Liver (tissue), 9 donors: ENCODE results near the gene EEA1. TPM values are rescaled to one million over a fixed set of nuclear protein-coding genes. Genes with fewer than 3 reads are reported as not detected.

ENCODE experiments used
- DNase-seq: peaks from one replicate; pipeline ENCODE4 v3.0.0-alpha.2; 2017; ENCODE audit warnings: low spot score
- H3K27ac ChIP-seq, 2 donors: one replicate each; pipeline ENCODE4 v1.7.0; 2013; ENCODE audit warnings: inconsistent platforms in 2 of 2, low read length in 2 of 2, control low read depth in 1 of 2, low read depth in 1 of 2, mild to moderate bottlenecking in 1 of 2
- H3K27me3 ChIP-seq, 4 donors: one replicate each; pipeline versions ENCODE4 v1.6.1 to v1.7.0; 2013; ENCODE audit warnings: low read length in 3 of 4, inconsistent platforms in 1 of 4, mild to moderate bottlenecking in 1 of 4, moderate library complexity in 1 of 4; ENCODE audit not compliant: control insufficient read depth in 4 of 4, insufficient read depth in 4 of 4
- H3K36me3 ChIP-seq, 4 donors: one replicate each; pipeline versions ENCODE4 v1.6.1 to v1.7.0; 2013; ENCODE audit warnings: low read length in 3 of 4, mild to moderate bottlenecking in 3 of 4, low read depth in 1 of 4, moderate library complexity in 1 of 4; ENCODE audit not compliant: control insufficient read depth in 4 of 4, insufficient read depth in 3 of 4
- H3K4me1 ChIP-seq, 4 donors: one replicate each; pipeline versions ENCODE4 v1.6.1 to v1.7.0; 2013; ENCODE audit warnings: low read length in 3 of 4, mild to moderate bottlenecking in 3 of 4, moderate library complexity in 1 of 4; ENCODE audit not compliant: control insufficient read depth in 4 of 4, insufficient read depth in 4 of 4
- H3K4me3 ChIP-seq, 3 donors: one replicate each; pipeline versions ENCODE4 v1.6.1 to v1.7.0; 2013; ENCODE audit warnings: low read length in 3 of 3, control low read depth in 1 of 3, low read depth in 1 of 3, mild to moderate bottlenecking in 1 of 3
- H3K9ac ChIP-seq, 2 donors: one replicate each; pipeline ENCODE4 v1.7.0; 2013; ENCODE audit warnings: low read length in 2 of 2, mild to moderate bottlenecking in 2 of 2, moderate library complexity in 2 of 2, control low read depth in 1 of 2, low read depth in 1 of 2
- H3K9me3 ChIP-seq, 4 donors: one replicate each; pipeline versions ENCODE4 v1.6.1 to v1.7.0; 2013; ENCODE audit warnings: low read length in 3 of 4; ENCODE audit not compliant: control insufficient read depth in 4 of 4
- EGR1 ChIP-seq, 2 donors: IDR thresholded peaks; 2 replicates each; pipeline ENCODE4 v1.6.1; 2016 to 2018; ENCODE audit warnings: antibody characterized with exemption in 2 of 2, low read depth in 2 of 2
- FOXA1 ChIP-seq: IDR thresholded peaks from 2 replicates; pipeline ENCODE4 v1.6.1; 2016; ENCODE audit warnings: antibody characterized with exemption
- FOXA2 ChIP-seq: IDR thresholded peaks from 2 replicates; pipeline ENCODE4 v1.6.1; 2016; ENCODE audit warnings: antibody characterized with exemption
- GABPA ChIP-seq, 2 donors: IDR thresholded peaks in 1 of 2; conservative IDR thresholded peaks in 1 of 2; 2 replicates each; pipeline ENCODE4 v1.6.1; 2016; ENCODE audit warnings: antibody characterized with exemption in 2 of 2, mild to moderate bottlenecking in 1 of 2, moderate library complexity in 1 of 2
- HNF4A ChIP-seq, 2 donors: conservative IDR thresholded peaks; 2 replicates each; pipeline ENCODE4 v1.6.1; 2016; ENCODE audit warnings: antibody characterized with exemption in 2 of 2, mild to moderate bottlenecking in 2 of 2
- HNF4G ChIP-seq: IDR thresholded peaks from 2 replicates; pipeline ENCODE4 v1.6.1; 2016; ENCODE audit warnings: antibody characterized with exemption
- JUND ChIP-seq, 2 donors: IDR thresholded peaks; 2 replicates each; pipeline ENCODE4 v1.6.1; 2016; ENCODE audit warnings: antibody characterized with exemption in 2 of 2
- NR2F2 ChIP-seq: IDR thresholded peaks from 2 replicates; pipeline ENCODE4 v1.6.1; 2016; ENCODE audit warnings: antibody characterized with exemption
- RAD21 ChIP-seq, 2 donors: IDR thresholded peaks; 2 replicates each; pipeline ENCODE4 v1.6.1; 2016; ENCODE audit warnings: antibody characterized with exemption in 2 of 2, mild to moderate bottlenecking in 2 of 2
- RXRA ChIP-seq, 2 donors: IDR thresholded peaks; 2 replicates each; pipeline ENCODE4 v1.6.1; 2017 to 2018; ENCODE audit warnings: antibody characterized with exemption in 2 of 2, mild to moderate bottlenecking in 1 of 2
- SP1 ChIP-seq: IDR thresholded peaks from 2 replicates; pipeline ENCODE4 v1.6.1; 2018; ENCODE audit warnings: antibody characterized with exemption, mild to moderate bottlenecking
- TAF1 ChIP-seq: conservative IDR thresholded peaks from 2 replicates; pipeline ENCODE4 v1.6.1; 2016; ENCODE audit warnings: antibody characterized with exemption, mild to moderate bottlenecking
- YY1 ChIP-seq: IDR thresholded peaks from 2 replicates; pipeline ENCODE4 v1.6.1; 2016; ENCODE audit warnings: antibody characterized with exemption, mild to moderate bottlenecking
- WGBS: extraction: QIAGEN DNeasy Blood & Tissue Kit; methylation state at CpG from one replicate; pipeline ENCODE4 v1.1.7; 2013; 5-methylcytosine and 5-hydroxymethylcytosine counted together
- polyA plus RNA-seq, 2 donors: library from polyadenylated mRNA; stranded (reverse) in 1 of 2; unstranded in 1 of 2; fragments of 200-250 nt in 1 of 2; fragments of >200 nt in 1 of 2; fragmentation: Nextera tagmentation in 1 of 2; extraction: Ambion mirVana in 1 of 2; gene quantifications; one replicate each; pipeline versions ENCODE4 v1.2.1 to v1.2.3, GENCODE V29; 2013 to 2015
- total RNA-seq, 2 donors: library from RNA; depleted of rRNA; stranded (reverse); fragments of >200 nt; gene quantifications; one replicate each; pipeline ENCODE4 v1.2.3, GENCODE V29; 2014
- TF ChIP-seq, protein P1 (sequence below): fragments of 150-350 bp; IDR thresholded peaks from 2 replicates; pipeline ENCODE4 v1.5.1; 2017; ENCODE audit warnings: improper control_type of control experiment, low read depth, low read length; ENCODE audit not compliant: missing input control
- TF ChIP-seq, protein P2 (sequence below): IDR thresholded peaks from 2 replicates; pipeline ENCODE4 v1.6.1; 2016; ENCODE audit warnings: antibody characterized with exemption
- TF ChIP-seq, protein P3 (sequence below): IDR thresholded peaks from 2 replicates; pipeline ENCODE4 v1.6.1; 2016; ENCODE audit warnings: antibody characterized with exemption
- TF ChIP-seq, protein P4 (sequence below): IDR thresholded peaks from 2 replicates; pipeline ENCODE4 v1.6.1; 2016; ENCODE audit warnings: antibody characterized with exemption, mild to moderate bottlenecking
- TF ChIP-seq, protein P5 (sequence below): IDR thresholded peaks from 2 replicates; pipeline ENCODE4 v1.6.1; 2016; ENCODE audit warnings: antibody characterized with exemption
- donor health status: healthy.
- donor health status: healthy.
- donor health status: healthy.
- donor health status: healthy.
- donor health status: healthy.

Gene EEA1
- total and polyA plus RNA-seq, 4 donors: 2.5 to 15.8 (median 9.1) TPM

DNA sequence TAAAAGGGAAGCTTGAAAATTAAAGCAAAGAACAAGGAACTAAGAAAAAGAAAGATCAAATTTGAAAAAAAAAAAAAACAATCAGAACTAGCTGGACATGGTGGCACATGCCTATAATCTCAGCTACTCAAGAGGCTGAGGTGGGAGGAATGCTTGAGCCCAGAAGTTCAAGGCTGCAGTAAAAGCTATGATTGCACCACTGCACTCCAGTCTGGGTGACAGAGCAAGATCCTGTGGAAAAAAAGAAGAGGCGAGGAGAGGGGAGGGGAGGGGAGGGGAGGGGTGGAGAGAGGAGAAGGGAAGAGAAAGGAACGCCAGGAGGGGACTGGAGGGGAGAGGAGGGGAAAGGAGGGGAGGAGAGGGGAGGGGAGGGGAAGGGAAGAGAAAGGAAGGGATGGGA, 43.0 kb downstream of the EEA1 start:
- 71% methylated on average over 2 of the region's 2 CpGs for WGBS
- Histone ChIP-seq H3K4me3 (no peak overlapping the region), H3K4me1 (no peaks in the 10 kb centered on the region), H3K9me3 (no peaks in the 10 kb centered on the region), H3K36me3 (peaks cover 0 to 9% (median 0%) of the 10 kb centered on the region in 4 donors), H3K9ac (no peak overlapping the region), H3K27me3 (no peaks in the 10 kb centered on the region), H3K27ac (no peak overlapping the region)
- no peak for DNase-seq
- no peak for TF ChIP-seq TAF1
- TF ChIP-seq SP1: no peak
- no peak for TF ChIP-seq YY1
- TF ChIP-seq, protein P1, sequence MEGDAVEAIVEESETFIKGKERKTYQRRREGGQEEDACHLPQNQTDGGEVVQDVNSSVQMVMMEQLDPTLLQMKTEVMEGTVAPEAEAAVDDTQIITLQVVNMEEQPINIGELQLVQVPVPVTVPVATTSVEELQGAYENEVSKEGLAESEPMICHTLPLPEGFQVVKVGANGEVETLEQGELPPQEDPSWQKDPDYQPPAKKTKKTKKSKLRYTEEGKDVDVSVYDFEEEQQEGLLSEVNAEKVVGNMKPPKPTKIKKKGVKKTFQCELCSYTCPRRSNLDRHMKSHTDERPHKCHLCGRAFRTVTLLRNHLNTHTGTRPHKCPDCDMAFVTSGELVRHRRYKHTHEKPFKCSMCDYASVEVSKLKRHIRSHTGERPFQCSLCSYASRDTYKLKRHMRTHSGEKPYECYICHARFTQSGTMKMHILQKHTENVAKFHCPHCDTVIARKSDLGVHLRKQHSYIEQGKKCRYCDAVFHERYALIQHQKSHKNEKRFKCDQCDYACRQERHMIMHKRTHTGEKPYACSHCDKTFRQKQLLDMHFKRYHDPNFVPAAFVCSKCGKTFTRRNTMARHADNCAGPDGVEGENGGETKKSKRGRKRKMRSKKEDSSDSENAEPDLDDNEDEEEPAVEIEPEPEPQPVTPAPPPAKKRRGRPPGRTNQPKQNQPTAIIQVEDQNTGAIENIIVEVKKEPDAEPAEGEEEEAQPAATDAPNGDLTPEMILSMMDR: no peak

DNA sequence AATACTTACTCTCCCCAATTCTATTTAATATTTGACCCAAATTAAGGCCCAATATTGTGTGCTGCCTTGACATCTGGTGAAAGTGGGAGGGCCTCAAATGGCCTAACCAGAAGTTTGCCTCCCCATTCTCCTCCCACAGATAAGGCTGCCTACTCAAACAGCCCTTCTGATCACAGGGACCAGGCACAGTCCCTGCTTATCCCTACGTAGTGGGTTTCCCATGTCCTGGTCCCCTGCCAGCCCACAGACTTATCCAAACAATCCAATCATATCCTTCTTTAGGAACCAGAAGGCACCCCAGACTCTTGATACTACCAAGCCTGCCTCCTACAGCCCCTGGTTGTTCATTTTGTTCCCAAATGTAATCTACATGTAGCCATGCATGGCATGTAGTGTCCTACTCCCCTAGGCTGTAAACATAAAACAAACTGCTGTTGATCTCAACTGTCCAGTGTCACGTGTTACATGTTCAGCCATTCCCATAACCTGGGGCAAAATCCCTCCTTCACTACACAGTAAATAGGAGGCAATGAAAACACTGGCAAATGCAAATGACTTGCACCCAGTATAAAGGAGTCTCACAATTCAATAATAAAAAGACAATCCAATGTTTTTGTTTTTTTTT, 49.3 kb downstream of the EEA1 start:
- H3K4me3 ChIP-seq: no peak overlapping the region
- H3K9me3 ChIP-seq: no peaks in the 10 kb centered on the region
- peaks cover 0 to 4% (median 0%) of the 10 kb centered on the region in 4 donors for H3K36me3 ChIP-seq
- TF ChIP-seq NR2F2 (no peak), RXRA (IDR thresholded peaks at IDR 0.05) (no peak), HNF4G (no peak), TAF1 (no peak), FOXA1 (no peak), EGR1 (IDR thresholded peaks at IDR 0.05; ENCODE audit: low read depth in 2 of 2) (no peak), RAD21 (IDR thresholded peaks at IDR 0.05) (no peak), YY1 (no peak), GABPA (IDR thresholded peaks at IDR 0.05 in 1 of 2, conservative IDR thresholded peaks at IDR 0.05 in 1 of 2) (no peak), FOXA2 (no peak), SP1 (no peak), JUND (IDR thresholded peaks at IDR 0.05) (no peak), HNF4A (conservative IDR thresholded peaks at IDR 0.05) (no peak)
- TF ChIP-seq, protein P2, sequence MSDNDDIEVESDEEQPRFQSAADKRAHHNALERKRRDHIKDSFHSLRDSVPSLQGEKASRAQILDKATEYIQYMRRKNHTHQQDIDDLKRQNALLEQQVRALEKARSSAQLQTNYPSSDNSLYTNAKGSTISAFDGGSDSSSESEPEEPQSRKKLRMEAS: no peak
- TF ChIP-seq, protein P3, sequence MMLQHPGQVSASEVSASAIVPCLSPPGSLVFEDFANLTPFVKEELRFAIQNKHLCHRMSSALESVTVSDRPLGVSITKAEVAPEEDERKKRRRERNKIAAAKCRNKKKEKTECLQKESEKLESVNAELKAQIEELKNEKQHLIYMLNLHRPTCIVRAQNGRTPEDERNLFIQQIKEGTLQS: no peak
- TF ChIP-seq, protein P4, sequence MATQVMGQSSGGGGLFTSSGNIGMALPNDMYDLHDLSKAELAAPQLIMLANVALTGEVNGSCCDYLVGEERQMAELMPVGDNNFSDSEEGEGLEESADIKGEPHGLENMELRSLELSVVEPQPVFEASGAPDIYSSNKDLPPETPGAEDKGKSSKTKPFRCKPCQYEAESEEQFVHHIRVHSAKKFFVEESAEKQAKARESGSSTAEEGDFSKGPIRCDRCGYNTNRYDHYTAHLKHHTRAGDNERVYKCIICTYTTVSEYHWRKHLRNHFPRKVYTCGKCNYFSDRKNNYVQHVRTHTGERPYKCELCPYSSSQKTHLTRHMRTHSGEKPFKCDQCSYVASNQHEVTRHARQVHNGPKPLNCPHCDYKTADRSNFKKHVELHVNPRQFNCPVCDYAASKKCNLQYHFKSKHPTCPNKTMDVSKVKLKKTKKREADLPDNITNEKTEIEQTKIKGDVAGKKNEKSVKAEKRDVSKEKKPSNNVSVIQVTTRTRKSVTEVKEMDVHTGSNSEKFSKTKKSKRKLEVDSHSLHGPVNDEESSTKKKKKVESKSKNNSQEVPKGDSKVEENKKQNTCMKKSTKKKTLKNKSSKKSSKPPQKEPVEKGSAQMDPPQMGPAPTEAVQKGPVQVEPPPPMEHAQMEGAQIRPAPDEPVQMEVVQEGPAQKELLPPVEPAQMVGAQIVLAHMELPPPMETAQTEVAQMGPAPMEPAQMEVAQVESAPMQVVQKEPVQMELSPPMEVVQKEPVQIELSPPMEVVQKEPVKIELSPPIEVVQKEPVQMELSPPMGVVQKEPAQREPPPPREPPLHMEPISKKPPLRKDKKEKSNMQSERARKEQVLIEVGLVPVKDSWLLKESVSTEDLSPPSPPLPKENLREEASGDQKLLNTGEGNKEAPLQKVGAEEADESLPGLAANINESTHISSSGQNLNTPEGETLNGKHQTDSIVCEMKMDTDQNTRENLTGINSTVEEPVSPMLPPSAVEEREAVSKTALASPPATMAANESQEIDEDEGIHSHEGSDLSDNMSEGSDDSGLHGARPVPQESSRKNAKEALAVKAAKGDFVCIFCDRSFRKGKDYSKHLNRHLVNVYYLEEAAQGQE: no peak
- TF ChIP-seq, protein P5, sequence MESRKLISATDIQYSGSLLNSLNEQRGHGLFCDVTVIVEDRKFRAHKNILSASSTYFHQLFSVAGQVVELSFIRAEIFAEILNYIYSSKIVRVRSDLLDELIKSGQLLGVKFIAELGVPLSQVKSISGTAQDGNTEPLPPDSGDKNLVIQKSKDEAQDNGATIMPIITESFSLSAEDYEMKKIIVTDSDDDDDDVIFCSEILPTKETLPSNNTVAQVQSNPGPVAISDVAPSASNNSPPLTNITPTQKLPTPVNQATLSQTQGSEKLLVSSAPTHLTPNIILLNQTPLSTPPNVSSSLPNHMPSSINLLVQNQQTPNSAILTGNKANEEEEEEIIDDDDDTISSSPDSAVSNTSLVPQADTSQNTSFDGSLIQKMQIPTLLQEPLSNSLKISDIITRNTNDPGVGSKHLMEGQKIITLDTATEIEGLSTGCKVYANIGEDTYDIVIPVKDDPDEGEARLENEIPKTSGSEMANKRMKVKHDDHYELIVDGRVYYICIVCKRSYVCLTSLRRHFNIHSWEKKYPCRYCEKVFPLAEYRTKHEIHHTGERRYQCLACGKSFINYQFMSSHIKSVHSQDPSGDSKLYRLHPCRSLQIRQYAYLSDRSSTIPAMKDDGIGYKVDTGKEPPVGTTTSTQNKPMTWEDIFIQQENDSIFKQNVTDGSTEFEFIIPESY: no peak
- TF ChIP-seq, protein P1: no peak
- H3K9ac ChIP-seq: no peak overlapping the region
- WGBS: 91% methylated on average over 2 of the region's 2 CpGs
- H3K27ac ChIP-seq: no peak overlapping the region
- DNase-seq: peak; percentile 43
- H3K4me1 ChIP-seq: peaks cover 0 to 2% (median 0%) of the 10 kb centered on the region in 4 donors
- no peaks in the 10 kb centered on the region for H3K27me3 ChIP-seq
